Measurements from ENCODE around the gene KCTD18.

DNA sequence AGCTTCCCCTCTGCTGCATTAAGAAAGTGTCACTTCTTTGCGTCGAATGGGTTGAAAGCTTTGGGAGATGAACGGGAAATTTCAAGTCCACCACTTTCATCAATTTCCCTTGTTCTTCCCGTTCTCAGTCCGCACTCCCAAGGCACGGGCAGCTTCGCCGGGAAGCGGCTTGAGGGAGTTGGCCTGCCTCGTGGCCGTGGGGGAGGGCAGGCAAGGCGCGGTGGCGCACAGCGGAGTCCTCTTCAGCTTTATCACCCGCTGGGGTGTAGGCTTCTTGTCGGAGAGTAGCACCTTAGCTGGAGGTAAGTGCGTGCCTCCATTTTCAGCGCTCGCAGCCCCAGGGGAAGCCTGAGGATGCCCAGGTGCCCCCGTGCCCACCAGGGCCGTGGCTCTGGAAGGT is 19.9 kb downstream of the KCTD18 start:
- TF ChIP-seq, protein P1, sequence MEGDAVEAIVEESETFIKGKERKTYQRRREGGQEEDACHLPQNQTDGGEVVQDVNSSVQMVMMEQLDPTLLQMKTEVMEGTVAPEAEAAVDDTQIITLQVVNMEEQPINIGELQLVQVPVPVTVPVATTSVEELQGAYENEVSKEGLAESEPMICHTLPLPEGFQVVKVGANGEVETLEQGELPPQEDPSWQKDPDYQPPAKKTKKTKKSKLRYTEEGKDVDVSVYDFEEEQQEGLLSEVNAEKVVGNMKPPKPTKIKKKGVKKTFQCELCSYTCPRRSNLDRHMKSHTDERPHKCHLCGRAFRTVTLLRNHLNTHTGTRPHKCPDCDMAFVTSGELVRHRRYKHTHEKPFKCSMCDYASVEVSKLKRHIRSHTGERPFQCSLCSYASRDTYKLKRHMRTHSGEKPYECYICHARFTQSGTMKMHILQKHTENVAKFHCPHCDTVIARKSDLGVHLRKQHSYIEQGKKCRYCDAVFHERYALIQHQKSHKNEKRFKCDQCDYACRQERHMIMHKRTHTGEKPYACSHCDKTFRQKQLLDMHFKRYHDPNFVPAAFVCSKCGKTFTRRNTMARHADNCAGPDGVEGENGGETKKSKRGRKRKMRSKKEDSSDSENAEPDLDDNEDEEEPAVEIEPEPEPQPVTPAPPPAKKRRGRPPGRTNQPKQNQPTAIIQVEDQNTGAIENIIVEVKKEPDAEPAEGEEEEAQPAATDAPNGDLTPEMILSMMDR (IDR thresholded peaks at IDR 0.05): no peak
- TF ChIP-seq POLR2A (IDR thresholded peaks at IDR 0.05): no peak
- no peak for TF ChIP-seq POLR2AphosphoS5 (IDR thresholded peaks at IDR 0.05)
